Stimulated activated CD8-positive, alpha-beta memory T cell treated with anti-CD3 and anti-CD28 coated beads, Interleukin-4, amount 100 ng/mL, for 4 hours (primary cell): Measurements from ENCODE around the gene JMJD1C.

Experiments
- DNase-seq, 2 donors: peaks; one replicate each; pipeline ENCODE4 v3.0.0-alpha.2; 2020; ENCODE audit warnings: low read depth in 2 of 2, low spot score in 1 of 2

Gene JMJD1C

DNA sequence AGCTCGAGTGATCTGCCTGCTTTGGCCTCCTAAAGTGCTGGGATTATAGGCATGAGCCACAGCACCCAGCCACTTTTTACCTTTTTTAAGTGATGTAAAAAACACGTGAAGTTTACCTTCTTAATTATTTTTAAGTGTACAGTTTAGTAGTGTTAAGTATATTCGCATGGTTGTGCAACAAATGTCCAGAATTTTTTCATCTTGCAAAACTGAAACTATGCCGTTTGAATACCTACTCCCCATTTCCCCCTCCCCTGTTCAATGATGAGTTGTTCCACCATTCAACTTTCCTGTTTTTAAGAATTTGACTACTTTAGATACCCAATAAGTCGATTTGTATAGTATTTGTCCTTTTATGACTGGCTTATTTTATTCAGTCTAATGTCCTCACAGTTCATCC is 321.8 kb downstream of the JMJD1C start:
- DNase-seq: no peak

DNA sequence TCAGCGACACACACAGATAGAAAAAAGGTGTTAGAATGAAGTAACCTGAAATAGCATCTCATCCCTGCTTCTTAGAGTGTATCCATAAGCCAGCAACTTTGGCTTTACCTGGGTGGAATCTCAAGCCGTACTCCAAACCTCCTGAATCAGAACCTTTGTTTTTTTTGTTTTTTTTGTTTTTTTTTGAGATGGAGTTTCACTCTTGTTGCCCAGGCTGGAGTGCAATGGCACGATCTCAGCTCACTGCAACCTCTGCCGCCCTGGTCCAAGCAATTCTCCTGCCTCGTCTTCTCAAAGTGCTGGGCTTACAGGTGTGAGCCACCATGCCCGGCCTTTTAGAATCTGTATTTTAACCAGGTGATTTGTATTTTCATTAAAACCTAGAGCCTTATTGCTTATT is 323.6 kb downstream of the JMJD1C start:
- no peak for DNase-seq

DNA sequence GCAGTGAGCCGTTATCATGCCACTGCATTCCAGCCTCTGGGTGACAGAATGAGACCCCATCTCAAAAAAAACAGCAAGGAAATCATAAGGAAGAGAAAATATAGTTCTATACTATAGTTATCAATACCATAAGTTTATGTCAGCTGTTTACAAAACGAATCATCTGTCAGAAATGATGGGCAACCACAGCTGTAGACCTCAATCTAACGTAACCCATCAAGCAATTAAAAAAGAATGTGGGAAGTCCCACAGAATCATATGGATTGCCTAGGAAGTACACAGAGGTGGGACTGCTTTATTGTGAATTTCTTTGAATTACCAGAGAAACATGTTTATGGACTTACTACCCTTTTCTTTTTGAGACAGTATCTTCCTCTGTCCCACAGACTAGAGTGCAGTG is 325.7 kb downstream of the JMJD1C start:
- DNase-seq: no peak

DNA sequence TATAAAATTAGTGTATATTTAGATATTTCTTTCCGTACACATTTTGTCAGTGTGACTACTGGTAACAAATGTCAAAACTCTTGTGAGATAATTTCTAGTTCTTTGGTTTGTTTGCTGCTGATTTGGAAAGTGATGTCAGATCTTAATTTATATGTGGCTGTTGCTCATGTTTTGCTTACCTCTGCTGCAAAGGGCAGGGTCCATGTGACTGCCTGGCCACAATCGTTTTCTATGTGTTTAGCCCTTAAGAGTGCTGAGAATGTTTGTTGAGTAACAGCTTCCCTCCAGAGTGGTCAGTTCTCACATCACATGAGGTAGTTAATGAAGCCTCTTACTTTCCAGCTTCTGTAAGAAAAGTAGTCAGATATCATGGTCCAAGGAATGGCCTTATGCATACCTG is 328.5 kb downstream of the JMJD1C start:
- no peak for DNase-seq

DNA sequence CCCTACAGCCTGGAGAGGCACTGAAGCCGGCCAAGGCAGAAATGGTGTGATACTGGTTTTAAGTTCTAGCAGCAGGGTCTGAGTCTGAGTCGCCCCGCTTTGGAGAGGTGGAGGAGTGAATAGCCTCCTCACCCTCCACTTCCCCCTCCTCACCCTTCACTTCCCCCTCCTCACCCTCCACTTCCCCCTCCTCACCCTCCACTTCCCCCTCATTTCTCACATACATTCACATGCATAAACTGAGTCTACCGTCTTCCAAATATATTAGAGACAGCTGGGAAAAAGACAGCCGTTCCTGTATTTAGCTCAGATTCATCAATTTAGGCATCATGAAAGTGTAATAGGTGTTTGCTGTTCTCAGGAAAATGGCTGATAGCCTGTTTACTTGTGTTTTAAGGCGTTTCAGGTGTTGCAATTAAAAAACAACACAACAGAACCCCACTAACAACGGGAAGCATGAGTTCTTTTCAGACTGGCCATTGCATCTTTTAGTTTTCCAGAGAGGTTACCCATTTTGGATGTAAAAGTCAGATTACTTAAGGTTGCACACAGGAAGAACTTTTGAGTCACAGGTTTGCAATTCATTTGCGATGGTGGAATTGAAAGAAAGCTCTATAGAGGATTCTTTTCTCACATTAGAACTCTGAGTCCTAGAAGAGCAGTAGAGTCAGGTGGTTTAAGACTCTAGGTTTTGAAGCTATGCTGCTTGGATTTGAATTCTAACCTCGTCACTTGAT is 331.8 kb downstream of the JMJD1C start:
- DNase-seq: no peak

GRCh38 chr10:63133056-63133820 is 332.5 kb downstream of the JMJD1C start, which contains the start of gene NRBF2:
Gene NRBF2 (plus strand): TSS chr10:63133328. CDS start chr10:63133471, 143 bp downstream.
- DNase-seq: peak; percentile 89 to 95

DNA sequence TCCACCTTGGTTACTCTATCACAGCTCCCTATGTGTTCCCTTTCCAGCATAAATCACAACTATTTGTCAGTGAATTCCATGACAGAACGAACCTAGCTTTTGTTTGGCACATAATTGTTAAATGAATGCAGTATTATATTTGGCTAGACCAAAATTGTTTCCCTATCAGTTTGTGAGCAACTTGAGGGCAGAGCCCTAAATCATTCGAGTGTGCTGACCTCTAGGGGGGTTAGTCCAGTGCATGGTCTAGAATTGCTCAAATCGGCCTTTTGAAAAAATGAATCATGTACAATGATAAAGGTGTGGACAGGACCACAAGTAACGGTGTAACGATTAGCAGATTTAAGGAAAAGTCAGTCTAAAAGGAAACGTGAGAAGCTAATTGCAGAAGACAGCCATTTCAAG is 333.1 kb downstream of the JMJD1C start:
- no peak for DNase-seq

DNA sequence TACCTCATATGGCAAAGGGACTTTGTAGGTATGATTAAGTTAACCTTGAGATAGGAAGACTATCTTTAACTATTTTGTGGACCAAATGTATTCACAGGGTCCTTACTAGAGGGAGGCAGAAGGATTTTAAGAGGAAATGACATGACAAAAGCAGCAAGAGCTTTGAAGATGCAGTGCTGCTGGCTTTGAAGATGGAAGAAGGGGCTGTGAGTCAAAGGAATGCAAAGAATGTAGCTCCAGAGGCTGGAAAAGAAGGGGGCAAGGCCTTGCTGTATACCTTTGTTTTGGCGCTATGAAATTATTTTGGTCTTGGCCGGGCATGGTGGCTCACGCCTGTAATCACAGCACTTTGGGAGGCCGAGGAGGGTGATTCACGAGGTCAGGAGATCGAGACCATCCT is 335.9 kb downstream of the JMJD1C start:
- no peak for DNase-seq

DNA sequence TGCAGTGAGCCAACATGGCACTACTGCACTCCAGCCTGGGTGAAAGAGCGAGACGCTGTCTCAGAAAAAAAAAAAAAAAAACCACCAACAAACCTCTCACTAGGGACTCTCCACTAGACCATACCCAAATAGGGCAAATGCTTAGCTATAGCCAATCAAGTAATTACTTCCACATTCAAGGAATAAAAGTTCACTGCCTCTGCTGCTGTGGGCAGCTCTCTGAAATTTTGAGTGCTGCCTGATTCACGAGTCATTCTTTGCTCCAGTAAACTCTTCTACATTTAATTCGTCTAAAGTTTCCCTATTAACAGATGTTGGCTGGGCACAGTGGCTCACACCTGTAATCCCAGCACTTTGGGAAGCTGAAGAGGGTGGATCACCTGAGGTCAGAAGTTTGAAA is 337.3 kb downstream of the JMJD1C start:
- no peak for DNase-seq

GRCh38 chr10:63125459-63125858 is 340.3 kb downstream of the JMJD1C start:
- DNase-seq: no peak

DNA sequence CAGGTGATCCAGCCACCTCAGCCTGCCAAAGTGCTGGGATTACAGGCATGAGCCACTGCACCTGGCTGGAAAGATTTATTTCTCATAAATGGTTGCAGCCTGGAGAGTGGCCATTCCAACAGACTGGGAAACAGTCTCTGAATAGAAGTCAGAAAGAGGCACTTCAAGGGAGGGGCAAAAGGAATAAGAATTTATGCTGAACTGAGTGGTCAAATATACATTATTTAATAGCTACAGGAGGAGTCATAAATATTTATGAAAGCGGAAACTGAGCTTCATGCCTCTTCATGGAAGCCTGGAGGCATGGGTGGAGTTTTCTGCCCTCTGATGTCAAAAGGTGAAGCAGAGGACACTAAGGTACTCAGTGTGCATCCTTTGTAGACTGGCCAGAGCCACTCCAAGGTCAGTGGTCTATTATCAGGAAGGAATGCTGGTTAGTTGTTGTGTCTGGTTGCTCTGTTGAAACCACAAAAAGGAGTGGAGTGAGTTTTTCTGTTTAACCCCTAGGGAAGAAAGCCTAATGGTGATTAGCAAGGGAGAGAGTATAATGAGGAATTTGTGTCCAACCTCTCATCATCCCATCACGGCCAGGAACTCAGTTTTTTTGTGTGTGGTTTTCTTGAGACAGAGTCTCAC is 341.9 kb downstream of the JMJD1C start:
- DNase-seq: no peak

- DNase-seq: no peak
Observed at GRCh38 chr10:63120554-63120953, 345.2 kb downstream of the JMJD1C start.

GRCh38 chr10:63119041-63119440 is 346.7 kb downstream of the JMJD1C start:
- no peak for DNase-seq
